Mesendoderm (in vitro differentiated cells): Measurements from ENCODE around the gene KCNJ2.
A peak's percentile ranks its signal among the peaks of the same experiment; 100 is the strongest.

Source experiments
- DNase-seq: peaks from one replicate; pipeline ENCODE4 v3.0.0; 2013
- H2AK5ac ChIP-seq: 2 replicates; pipeline ENCODE4 v1.6.1; 2013; ENCODE audit warnings: low read length, inconsistent platforms
- H2BK120ac ChIP-seq: 2 replicates; pipeline ENCODE4 v1.6.1; 2013; ENCODE audit warnings: low read depth, mild to moderate bottlenecking, low read length, moderate library complexity, mixed read lengths
- H2BK15ac ChIP-seq: replicated peaks from 2 replicates; pipeline ENCODE4 v1.6.1; 2013; ENCODE audit warnings: low read depth, mild to moderate bottlenecking, moderate library complexity
- H2BK5ac ChIP-seq: 2 replicates; pipeline ENCODE4 v1.6.1; 2013; ENCODE audit warnings: low read length, inconsistent platforms
- H3K18ac ChIP-seq: 2 replicates; pipeline ENCODE4 v1.6.1; 2013; ENCODE audit warnings: mild to moderate bottlenecking, low read length, mixed read lengths
- H3K23ac ChIP-seq: one replicate; pipeline ENCODE4 v1.6.1; 2013; ENCODE audit warnings: low read length
- H3K27ac ChIP-seq: 2 replicates; pipeline ENCODE4 v1.5.1; 2013; ENCODE audit warnings: low read depth, mild to moderate bottlenecking, inconsistent platforms, low read length, moderate library complexity
- H3K27me3 ChIP-seq: 2 replicates; pipeline ENCODE4 v1.6.1; 2013; ENCODE audit warnings: low read length, control low read depth, mild to moderate bottlenecking, inconsistent platforms; ENCODE audit not compliant: insufficient read depth, poor library complexity
- H3K36me3 ChIP-seq: 2 replicates; pipeline ENCODE4 v1.6.1; 2013; ENCODE audit warnings: low read length, inconsistent platforms; ENCODE audit not compliant: control insufficient read depth, insufficient read depth
- H3K4ac ChIP-seq: one replicate; pipeline ENCODE4 v1.6.1; 2013; ENCODE audit warnings: low read depth, mild to moderate bottlenecking, low read length, moderate library complexity
- H3K4me1 ChIP-seq: 2 replicates; pipeline ENCODE4 v1.6.1; 2013; ENCODE audit warnings: low read depth, low read length, inconsistent platforms; ENCODE audit not compliant: control insufficient read depth
- H3K4me2 ChIP-seq: 2 replicates; pipeline ENCODE4 v1.6.1; 2013; ENCODE audit warnings: low read length
- H3K4me3 ChIP-seq: 2 replicates; pipeline ENCODE4 v1.5.1; 2013; ENCODE audit warnings: mild to moderate bottlenecking, low read length
- H3K56ac ChIP-seq: one replicate; pipeline ENCODE4 v1.6.1; 2013; ENCODE audit warnings: low read length
- H3K79me1 ChIP-seq: 2 replicates; pipeline ENCODE4 v1.6.1; 2013; ENCODE audit warnings: low read length, inconsistent platforms
- H3K79me2 ChIP-seq: 2 replicates; pipeline ENCODE4 v1.6.1; 2013; ENCODE audit warnings: mild to moderate bottlenecking, low read length; ENCODE audit not compliant: control insufficient read depth, insufficient read depth
- H3K9ac ChIP-seq: 2 replicates; pipeline ENCODE4 v1.6.1; 2013; ENCODE audit warnings: low read length, inconsistent platforms
- H4K5ac ChIP-seq: one replicate; pipeline ENCODE4 v1.6.1; 2013; ENCODE audit warnings: low read length
- H4K8ac ChIP-seq: one replicate; pipeline ENCODE4 v1.6.1; 2013; ENCODE audit warnings: low read depth, mild to moderate bottlenecking, control low read depth, low read length, moderate library complexity
- WGBS: extraction: QIAGEN DNeasy Blood & Tissue Kit; methylation state at CpG from one replicate; pipeline ENCODE4 v1.1.7; 2013; ENCODE audit warnings: low lambda C conversion rate, missing lambda C conversion rate; ENCODE audit not compliant: insufficient coverage; ENCODE audit errors: extremely low coverage; 5-methylcytosine and 5-hydroxymethylcytosine counted together

KCNJ2 gene

GRCh38 chr17:70124723-70125122, 44.6 kb upstream of the KCNJ2 start:
- Histone ChIP-seq H3K4me2 (no peak overlapping the region), H3K27ac (no peak overlapping the region), H3K4me1 (peaks cover 7% of the 10 kb centered on the region), H3K9ac (no peak overlapping the region), H2BK120ac (no peak overlapping the region), H3K4me3 (no peak overlapping the region), H2BK5ac (peak overlapping the region; percentile 49), H3K18ac (no peak overlapping the region), H3K79me2 (no peaks in the 10 kb centered on the region), H4K8ac (no peak overlapping the region), H3K79me1 (no peaks in the 10 kb centered on the region), H3K4ac (no peak overlapping the region), H2BK15ac (no peak overlapping the region), H2AK5ac (no peak overlapping the region), H3K56ac (peak overlapping the region; percentile 69), H4K5ac (no peak overlapping the region), H3K23ac (no peak overlapping the region), H3K36me3 (no peaks in the 10 kb centered on the region), H3K27me3 (no peaks in the 10 kb centered on the region)
- DNase-seq, result no peak
- WGBS, result no CpG with 5 or more reads among the region's 3 CpGs

GRCh38 chr17:70127221-70127873, 42.0 kb upstream of the KCNJ2 start:
- no peak overlapping the region for H3K4me2 ChIP-seq
- H4K5ac ChIP-seq, result no peak overlapping the region
- H3K79me1 ChIP-seq, result no peaks in the 10 kb centered on the region
- H3K23ac ChIP-seq, result no peak overlapping the region
- H3K79me2 ChIP-seq, result no peaks in the 10 kb centered on the region
- no peak overlapping the region for H3K27ac ChIP-seq
- H2BK5ac ChIP-seq, result no peak overlapping the region
- H3K4me1 ChIP-seq, result peaks cover 7% of the 10 kb centered on the region
- no peak overlapping the region for H4K8ac ChIP-seq
- DNase-seq, result peak; percentile 29
- H3K36me3 ChIP-seq, result no peaks in the 10 kb centered on the region
- H3K18ac ChIP-seq, result no peak overlapping the region
- no peak overlapping the region for H3K9ac ChIP-seq
- H2BK15ac ChIP-seq, result no peak overlapping the region
- H3K4me3 ChIP-seq, result no peak overlapping the region
- WGBS, result no CpG with 5 or more reads among the region's 6 CpGs
- H3K4ac ChIP-seq, result no peak overlapping the region
- no peak overlapping the region for H2BK120ac ChIP-seq
- no peak overlapping the region for H3K56ac ChIP-seq
- H3K27me3 ChIP-seq, result no peaks in the 10 kb centered on the region
- H2AK5ac ChIP-seq, result no peak overlapping the region

- Histone ChIP-seq H3K79me2 (no peaks in the 10 kb centered on the region), H3K9ac (no peak overlapping the region), H2BK5ac (no peak overlapping the region), H2BK15ac (no peak overlapping the region), H3K18ac (no peak overlapping the region), H3K56ac (no peak overlapping the region), H3K4me3 (no peak overlapping the region), H3K4me1 (peaks cover 2% of the 10 kb centered on the region), H4K5ac (no peak overlapping the region), H3K36me3 (no peaks in the 10 kb centered on the region), H3K4ac (no peak overlapping the region), H3K23ac (no peak overlapping the region), H4K8ac (no peak overlapping the region), H2AK5ac (no peak overlapping the region), H3K27ac (no peak overlapping the region), H3K4me2 (no peak overlapping the region), H2BK120ac (no peak overlapping the region), H3K79me1 (no peaks in the 10 kb centered on the region), H3K27me3 (no peaks in the 10 kb centered on the region)
- DNase-seq, result no peak
- WGBS, result no CpG with 5 or more reads among the region's 23 CpGs
Measured at GRCh38 chr17:70128727-70129238, 40.5 kb upstream of the KCNJ2 start.

GRCh38 chr17:70130289-70130688, 39.0 kb upstream of the KCNJ2 start:
- no peak for DNase-seq
- no CpG with 5 or more reads among the region's 3 CpGs for WGBS
- Histone ChIP-seq H3K4me3 (no peak overlapping the region), H3K79me1 (no peaks in the 10 kb centered on the region), H3K18ac (no peak overlapping the region), H2BK120ac (no peak overlapping the region), H3K4me1 (no peaks in the 10 kb centered on the region), H3K56ac (no peak overlapping the region), H4K8ac (no peak overlapping the region), H3K9ac (no peak overlapping the region), H3K27ac (no peak overlapping the region), H4K5ac (no peak overlapping the region), H2AK5ac (no peak overlapping the region), H3K4me2 (no peak overlapping the region), H3K27me3 (no peaks in the 10 kb centered on the region), H2BK5ac (no peak overlapping the region), H2BK15ac (no peak overlapping the region), H3K79me2 (no peaks in the 10 kb centered on the region), H3K23ac (no peak overlapping the region), H3K36me3 (no peaks in the 10 kb centered on the region), H3K4ac (no peak overlapping the region)

- no CpG with 5 or more reads among the region's 11 CpGs for WGBS
- no peaks in the 10 kb centered on the region for H3K36me3 ChIP-seq
- no peaks in the 10 kb centered on the region for H3K79me2 ChIP-seq
- H3K9ac ChIP-seq, result no peak overlapping the region
- no peak overlapping the region for H2BK120ac ChIP-seq
- no peak overlapping the region for H3K56ac ChIP-seq
- no peak overlapping the region for H4K5ac ChIP-seq
- H3K27ac ChIP-seq, result no peak overlapping the region
- no peak overlapping the region for H3K23ac ChIP-seq
- no peak for DNase-seq
- no peak overlapping the region for H2BK15ac ChIP-seq
- no peak overlapping the region for H3K4me2 ChIP-seq
- H3K18ac ChIP-seq, result no peak overlapping the region
- H2BK5ac ChIP-seq, result no peak overlapping the region
- no peaks in the 10 kb centered on the region for H3K4me1 ChIP-seq
- no peaks in the 10 kb centered on the region for H3K79me1 ChIP-seq
- H2AK5ac ChIP-seq, result no peak overlapping the region
- no peak overlapping the region for H3K4me3 ChIP-seq
- no peak overlapping the region for H4K8ac ChIP-seq
- H3K4ac ChIP-seq, result no peak overlapping the region
- H3K27me3 ChIP-seq, result no peaks in the 10 kb centered on the region
Measured at GRCh38 chr17:70132505-70132904, 36.8 kb upstream of the KCNJ2 start.

GRCh38 chr17:70134042-70134441, 35.3 kb upstream of the KCNJ2 start:
- Histone ChIP-seq H3K27me3 (no peaks in the 10 kb centered on the region), H3K23ac (no peak overlapping the region), H3K79me2 (no peaks in the 10 kb centered on the region), H2BK120ac (no peak overlapping the region), H2BK15ac (no peak overlapping the region), H3K27ac (no peak overlapping the region), H3K4me3 (no peak overlapping the region), H4K5ac (no peak overlapping the region), H3K4ac (no peak overlapping the region), H4K8ac (no peak overlapping the region), H3K79me1 (no peaks in the 10 kb centered on the region), H3K4me1 (no peaks in the 10 kb centered on the region), H3K18ac (no peak overlapping the region), H3K9ac (no peak overlapping the region), H2AK5ac (no peak overlapping the region), H3K56ac (no peak overlapping the region), H3K36me3 (no peaks in the 10 kb centered on the region), H2BK5ac (no peak overlapping the region), H3K4me2 (no peak overlapping the region)
- WGBS, result no CpG with 5 or more reads among the region's 8 CpGs
- no peak for DNase-seq
